G401 (cell line): ENCODE data around the gene OSTF1. TPM values are rescaled to one million over a fixed set of nuclear protein-coding genes. Genes with fewer than 3 reads are reported as not detected.
A peak's percentile ranks its signal among the peaks of the same experiment; 100 is the strongest.

Experiments used
- DNase-seq: peaks from one replicate; pipeline ENCODE4 v3.0.0-alpha.2; 2015; ENCODE audit warnings: low spot score
- in situ Hi-C: cut with HindIII; loops from 2 replicates; pipeline ENCODE4 v1.10.0; 2016; ENCODE audit warnings: low sequenced_read_pairs, mixed read lengths
- total RNA-seq: library from RNA; depleted of rRNA; stranded (reverse); fragments of >200 nt; shearing (Covaris generic); gene quantifications from 2 replicates; pipeline ENCODE4 v1.2.3, GENCODE V29; 2014; rRNA removed

Gene OSTF1, protein sequence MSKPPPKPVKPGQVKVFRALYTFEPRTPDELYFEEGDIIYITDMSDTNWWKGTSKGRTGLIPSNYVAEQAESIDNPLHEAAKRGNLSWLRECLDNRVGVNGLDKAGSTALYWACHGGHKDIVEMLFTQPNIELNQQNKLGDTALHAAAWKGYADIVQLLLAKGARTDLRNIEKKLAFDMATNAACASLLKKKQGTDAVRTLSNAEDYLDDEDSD
- 10.0 and 14.0 TPM in 2 replicates for total RNA-seq

DNA sequence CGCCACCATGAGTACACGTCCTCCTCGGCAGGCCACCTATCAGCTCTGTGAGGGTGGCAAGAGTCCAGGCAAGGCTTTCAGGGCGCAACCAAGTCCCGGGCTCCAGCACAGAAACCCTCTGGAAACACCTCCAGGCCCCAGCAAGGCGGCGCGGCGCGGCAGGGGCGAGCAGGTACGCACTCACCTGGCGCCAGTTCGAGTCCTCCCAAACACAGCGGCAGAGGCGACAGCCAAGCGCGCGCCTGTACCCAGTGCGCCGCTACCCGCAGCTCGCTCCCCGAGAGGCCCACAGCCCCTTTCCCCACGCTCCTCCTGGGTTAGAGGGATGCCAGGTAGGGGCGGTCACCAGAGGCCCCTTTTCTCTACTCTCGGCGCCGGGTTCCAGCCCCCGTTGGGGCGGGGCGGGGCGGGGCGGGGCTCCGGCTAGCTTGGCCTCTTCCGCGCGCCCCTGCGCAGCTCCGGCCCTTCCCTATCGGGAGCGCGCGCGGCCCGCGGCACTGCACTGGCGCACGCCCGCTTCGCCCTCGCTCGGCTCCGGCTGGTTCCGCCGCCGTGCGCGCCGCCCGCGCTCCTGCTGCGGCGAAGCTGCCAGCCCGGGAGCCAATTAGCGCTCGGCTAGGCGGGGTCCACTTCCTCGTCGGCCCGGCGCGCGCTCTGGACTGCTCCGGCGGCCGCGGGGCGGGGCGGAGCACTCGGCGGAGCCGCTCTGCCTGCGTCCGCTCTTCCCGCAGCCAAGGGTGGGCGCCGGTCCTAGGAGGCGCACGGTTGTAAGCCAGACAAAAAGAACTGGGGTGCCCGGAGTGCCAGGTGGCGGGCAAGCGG is at the start of gene OSTF1, which contains the start of gene NMRK1:
OSTF1 (plus strand) TSS at position 691 of the 822 bp plus-strand sequence. CDS start 179 bp downstream, outside the sequence.
NMRK1 (minus strand) TSS at position 332 of the 822 bp plus-strand sequence. CDS start 5,040 bp downstream, outside the sequence.
- in situ Hi-C loops, result no loop called here
- DNase-seq, result peak; percentile 93

DNA sequence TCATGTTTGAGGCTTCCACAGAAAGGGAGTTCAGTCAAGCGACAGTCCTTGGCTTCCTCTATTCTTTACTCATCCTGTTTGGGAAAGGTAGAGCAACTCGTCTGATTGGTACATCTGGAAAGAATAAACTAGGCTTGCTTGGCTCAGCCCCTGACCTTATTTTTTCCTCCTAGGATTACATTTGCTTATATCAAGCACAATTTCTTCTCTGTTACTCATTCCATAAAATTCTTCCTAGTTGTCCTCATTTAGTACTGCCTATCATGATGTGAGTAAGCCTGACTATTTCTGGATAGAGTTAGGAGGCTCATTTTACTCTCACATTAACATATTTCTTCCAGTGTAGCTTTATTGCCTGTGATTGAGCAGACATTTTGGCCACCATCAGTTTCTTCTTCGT is 49.3 kb upstream of the OSTF1 start:
- in situ Hi-C loops, result no loop called here
- DNase-seq, result no peak

DNA sequence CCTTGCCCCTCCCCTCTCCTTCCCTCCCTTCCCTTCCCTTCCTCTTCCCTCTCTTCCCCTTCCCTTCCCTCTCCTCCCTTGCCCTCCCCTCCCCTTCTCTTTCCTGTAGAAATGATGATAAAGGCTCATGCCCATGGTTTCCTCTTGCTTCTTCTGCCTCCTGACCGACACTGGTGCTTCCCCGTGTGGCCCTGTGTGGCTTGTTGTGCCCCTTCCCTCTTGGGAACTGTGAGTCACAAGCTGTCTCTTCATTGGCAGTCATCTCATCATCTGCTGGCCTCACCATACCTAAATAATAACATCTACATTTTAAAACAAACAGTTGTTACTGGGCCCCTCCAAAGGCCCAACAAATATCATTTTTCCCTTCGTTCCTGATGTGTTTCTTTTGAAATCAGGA is 48.5 kb upstream of the OSTF1 start:
- DNase-seq, result no peak
- in situ Hi-C loops, result no loop called here

DNA sequence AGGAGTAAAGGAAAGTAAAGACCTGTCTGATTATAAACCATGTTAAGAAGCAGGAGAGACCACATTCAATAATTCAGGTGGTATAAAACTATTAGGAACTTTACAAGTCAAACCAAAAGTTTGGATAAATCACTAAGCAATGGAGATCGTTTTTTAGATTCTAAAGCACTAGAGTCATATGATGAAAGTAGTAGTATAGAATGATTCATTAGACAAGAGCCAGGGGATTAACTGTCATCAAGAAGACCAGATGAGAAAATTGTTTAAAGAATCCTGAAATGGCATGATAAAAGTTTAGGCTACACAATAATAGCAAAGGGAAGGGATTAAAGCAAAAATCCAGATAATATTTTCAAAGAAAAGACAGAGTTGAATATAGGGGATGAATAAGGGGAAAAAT is 47.3 kb upstream of the OSTF1 start:
- in situ Hi-C loops, result no loop called here
- DNase-seq, result no peak

DNA sequence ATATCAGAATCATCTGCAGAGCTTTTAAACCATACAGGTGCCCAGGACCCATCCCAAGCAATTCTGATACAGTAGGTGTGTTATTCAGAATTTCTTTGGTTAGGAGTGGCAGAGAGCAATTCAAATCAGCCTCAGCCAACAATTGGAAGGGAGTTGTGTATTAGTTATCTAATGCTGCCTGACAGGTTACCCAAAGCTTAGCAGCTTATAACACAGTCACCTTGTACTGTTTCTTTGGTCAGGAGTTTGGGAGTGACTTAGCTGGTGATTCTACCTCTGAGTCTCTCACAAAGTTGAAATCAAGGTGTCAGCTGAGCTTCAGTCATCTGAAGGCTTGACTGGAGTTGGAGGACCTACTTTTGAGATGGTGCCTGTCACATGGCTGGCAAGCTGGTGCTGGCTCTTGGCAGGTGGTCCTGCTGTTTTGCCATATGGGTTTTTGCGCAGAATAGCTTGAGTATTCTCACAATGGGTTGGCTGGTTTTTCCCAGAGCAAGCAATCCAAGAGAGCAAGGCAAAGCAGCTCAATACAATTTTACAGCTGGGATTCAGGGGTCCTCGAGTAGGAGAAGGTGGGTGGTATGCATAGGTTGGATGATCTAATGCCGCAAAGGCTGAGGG is 41.5 kb upstream of the OSTF1 start:
- in situ Hi-C loops, result no loop called here
- peak; percentile 97 for DNase-seq

DNA sequence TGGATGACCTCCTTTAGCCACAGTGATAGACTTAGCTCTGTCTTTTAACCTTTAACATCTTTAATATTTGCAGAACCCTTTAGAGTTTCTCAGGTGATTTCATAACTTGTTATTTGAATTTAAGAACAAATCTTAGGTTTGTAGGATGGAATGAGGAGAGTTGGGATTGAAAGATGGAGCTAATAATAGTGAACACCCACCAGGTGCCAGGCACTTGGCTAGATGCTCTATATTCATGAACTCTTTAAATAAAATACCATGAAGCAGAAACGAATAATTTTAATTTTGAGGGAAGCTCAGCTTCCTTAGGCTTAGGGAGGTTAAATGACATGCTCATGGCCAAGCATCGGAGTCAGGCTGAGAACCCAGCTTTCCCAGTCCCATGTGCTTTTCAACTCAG is 40.8 kb upstream of the OSTF1 start:
- in situ Hi-C loops, result no loop called here
- peak; percentile 19 for DNase-seq

DNA sequence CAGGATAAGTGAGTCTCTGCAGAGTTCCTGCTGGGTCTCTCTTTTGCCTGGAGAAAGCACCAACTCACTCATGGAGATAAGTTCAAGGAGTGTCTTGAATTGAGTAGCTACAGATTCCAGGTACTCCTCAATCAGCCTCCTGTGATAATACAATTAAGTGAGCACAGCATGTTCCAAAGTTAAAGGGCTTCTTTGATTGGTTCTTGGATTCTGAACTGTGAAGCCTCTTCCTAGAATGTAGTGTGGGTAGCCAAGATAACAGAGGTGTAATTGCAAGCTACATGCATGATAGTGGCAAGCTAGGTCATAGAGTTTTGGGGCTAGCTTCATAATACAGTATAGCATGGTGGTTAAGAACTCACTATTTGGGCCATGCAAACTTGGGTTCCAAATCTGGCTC is 37.0 kb upstream of the OSTF1 start:
- in situ Hi-C loops, result no loop called here
- no peak for DNase-seq

DNA sequence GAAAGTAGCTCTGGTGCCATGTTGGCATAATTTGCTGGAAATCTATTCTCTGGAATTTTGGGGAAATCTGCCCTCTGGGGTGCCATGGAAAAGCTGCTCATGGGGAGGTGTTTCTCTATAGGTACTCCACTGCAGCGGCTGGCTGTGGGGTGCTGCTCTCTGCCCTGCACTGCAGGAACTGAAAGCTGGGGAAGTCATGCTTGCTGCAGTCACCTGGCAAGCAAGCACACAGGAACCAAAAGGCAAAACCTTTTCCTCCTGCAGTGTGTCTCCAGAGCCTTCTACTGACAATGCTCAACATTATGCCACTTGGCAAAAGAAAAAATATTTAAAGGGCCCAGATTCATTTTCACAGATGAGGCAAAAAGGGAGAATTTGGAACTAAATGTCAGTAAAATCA is 34.4 kb upstream of the OSTF1 start:
- DNase-seq, result peak; percentile 59
- in situ Hi-C loops, result no loop called here

DNA sequence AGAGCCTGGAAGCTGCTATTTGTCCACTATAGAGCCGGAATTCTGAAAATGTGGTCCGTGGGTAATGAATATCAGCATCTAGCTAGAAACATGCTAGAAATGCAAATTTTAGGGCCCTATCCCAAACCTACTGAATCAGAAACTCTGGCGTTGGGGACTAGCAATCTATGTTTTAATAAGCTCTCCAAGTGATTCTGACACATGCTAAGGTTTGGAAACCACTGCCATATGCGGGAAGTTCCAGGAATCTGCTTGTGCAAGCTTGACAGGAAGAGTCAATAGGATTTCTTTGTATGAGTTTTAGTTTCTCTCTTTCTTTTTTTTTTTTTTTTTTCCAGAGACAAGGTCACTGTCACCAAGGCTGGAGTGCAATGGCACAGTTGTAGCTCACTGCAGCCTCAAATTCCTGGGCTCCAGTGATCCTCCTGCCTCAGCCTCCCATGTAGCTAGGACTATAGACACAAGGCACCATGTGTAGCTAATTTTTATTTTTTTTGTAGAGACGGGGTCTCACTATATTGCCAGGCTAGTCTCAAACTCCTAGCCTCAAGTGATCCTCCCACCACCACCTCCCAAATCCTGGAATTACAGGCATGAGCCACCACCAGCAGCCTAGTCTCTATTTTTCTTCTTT is 33.8 kb upstream of the OSTF1 start:
- in situ Hi-C loops, result no loop called here
- no peak for DNase-seq

DNA sequence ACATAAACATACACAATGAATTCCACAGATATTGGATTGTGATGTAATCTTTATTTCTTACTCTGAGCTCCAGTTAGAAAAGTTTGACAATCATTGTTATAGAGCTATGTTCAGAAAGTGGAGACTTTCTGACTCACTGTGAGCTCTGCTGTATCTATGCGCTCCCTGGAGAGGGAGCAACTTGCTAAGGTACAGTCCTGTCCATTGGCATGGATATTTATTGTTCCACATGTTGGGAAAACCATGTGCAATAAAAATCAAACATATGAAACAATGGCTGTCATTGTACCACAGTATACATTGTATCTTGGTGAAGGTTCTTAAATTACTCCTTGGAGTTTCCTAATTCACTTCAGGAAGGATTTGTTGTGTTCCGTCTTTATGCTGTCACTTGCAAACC is 27.1 kb upstream of the OSTF1 start:
- in situ Hi-C loops, result no loop called here
- no peak for DNase-seq

DNA sequence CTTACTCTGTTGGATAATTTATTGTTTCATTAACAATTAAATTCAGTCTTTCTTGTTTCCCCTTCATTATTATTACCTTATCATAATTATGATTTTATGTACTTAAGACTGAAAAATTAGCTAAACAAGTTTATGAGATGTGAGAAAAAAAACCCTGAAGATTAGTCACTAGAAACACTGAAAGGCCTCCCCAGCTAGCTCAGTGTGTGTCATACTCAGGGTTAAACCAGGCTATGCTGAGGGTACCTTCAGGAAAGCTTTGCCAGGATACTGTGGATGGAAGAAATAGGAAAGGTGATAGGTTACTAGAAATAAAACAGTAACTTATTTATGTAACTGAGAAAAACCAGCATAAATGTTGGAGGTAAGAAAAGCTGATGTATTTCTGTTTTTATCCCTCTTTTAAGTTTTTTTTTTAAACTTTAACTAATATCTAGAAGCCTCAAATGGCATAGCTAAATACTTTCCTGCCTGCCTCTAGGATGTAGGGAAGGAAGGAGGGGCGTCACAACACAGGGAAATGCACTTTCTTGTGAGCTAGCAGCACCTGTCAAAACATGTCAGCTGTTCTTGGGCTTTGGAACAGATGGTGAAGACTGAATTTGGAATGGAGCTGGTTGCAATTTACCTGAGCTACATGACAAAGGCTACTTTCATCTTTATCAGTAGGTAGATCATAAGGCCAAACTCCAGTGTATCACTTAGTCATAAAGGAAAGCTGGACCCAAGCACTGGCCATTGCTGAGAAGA is 24.6 kb upstream of the OSTF1 start:
- DNase-seq, result peak; percentile 90
- in situ Hi-C loops, result no loop called here

DNA sequence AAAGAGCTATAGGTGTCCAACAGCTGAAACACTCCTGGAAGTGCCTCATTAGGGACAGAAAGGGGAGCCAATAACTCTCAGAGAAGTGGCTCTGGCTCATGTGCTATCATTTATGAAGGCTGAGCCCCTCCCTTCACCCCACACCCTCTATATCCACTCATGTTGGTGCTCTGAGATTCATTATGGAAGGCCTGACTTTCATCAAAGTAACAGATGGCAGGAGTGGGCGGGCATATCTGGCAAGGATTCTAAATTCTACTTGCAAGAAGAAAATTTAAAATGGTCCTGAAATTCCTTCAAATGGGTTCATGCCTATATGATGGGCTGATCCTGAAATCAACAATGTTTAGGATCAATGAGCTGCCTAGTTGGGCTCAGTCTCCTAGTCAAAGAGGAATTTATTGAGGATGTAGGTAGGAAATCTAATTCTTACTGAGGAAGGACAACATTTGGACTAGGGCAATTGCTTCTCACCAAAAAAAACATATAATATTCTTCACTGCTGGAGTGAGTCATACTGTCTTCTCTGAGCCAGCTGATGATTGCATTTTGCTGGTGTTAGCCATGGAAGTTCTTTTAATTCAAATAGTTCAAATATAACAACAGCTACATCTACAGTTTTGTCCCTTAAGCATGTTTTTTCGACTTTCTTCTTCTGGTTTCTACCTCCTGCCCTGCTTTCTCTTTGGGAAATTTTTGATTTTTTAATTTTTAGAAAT is 23.8 kb upstream of the OSTF1 start:
- peak; percentile 69 for DNase-seq
- in situ Hi-C loops, result no loop called here

DNA sequence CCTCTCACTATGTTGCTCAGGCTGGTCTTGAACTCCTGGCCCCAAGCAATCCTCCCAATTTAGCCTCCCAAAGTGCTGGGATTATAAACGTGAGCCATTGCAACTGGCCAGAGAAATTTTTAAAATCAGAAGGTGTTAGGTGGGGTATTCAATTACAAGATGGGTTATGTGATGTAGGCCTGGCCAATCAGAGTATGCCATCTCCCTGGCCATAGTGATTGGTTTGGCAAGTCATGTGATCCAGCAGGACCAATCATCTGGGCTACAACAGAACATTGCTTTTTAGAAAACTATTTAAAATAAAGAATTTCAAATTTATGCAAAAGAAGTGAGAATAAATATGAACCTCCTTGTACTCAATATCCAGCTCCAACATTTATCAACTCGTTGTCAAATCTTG is 22.8 kb upstream of the OSTF1 start:
- DNase-seq, result no peak
- in situ Hi-C loops, result no loop called here

DNA sequence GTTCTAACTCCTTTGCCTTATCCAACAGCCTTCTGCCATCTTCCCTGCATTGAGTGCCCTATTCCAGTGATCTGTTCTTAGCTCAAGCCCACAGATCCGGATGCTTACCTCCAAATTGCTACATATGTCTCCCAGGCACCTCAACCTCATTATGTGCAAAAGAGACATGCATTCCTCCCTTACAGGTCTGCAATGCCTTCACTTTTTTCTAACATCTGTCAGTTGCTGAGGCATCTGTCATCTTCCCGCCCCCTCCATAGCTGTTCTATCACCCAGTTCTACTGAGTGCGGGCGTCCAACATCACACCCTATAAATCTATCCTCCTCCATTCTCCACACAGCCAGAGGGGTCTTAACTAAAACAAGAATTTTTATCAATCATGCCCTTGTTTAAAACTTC is 20.4 kb upstream of the OSTF1 start:
- DNase-seq, result no peak
- in situ Hi-C loops, result no loop called here

DNA sequence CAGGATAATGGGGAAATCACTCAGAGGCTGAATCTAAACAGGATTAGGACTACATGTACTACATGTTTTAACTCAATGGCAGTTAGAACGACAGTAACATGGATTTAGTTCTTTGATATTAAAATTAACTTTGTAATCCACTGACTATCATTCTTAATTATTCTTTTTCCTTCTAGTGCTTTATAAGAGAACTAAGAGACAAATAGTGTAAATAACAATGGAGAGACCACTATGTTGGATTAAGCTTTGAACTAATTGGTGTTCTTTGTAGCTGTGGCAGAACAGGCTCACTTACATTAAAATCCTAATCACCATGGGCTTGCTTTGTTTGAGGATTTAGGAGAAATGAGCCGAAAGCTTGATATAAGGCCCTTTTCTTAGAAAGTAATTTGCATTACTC is 19.1 kb upstream of the OSTF1 start:
- in situ Hi-C loops, result no loop called here
- no peak for DNase-seq

DNA sequence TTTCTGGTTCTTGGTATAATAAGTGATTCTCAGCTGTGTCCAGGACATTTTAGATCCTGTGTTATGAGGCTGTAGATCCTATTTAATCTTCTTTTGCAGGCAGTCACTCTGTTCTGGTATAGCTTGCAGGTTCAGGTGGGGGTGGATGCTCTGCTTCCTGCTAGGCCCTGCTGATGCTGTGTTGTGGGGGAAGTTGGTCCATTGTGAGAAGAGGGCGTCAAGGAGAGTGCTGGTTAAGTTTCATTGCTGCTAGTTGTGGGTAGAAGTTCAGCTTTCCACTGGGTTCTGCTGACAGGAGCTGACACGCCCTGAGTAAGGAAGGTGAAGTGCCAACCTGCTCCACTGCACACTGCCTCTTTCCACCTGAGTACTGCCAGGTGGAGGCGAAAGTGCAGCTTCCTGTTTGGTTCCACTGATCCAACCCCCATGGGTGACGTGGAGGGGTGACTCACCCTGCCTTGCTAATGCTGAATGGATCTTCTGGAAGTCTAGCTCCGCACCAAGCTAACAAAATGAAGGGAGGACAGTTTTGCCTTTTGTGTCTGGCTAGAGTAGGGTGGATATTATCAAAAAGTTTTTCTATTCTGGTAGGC is 16.7 kb upstream of the OSTF1 start:
- no peak for DNase-seq
- in situ Hi-C loops, result no loop called here

DNA sequence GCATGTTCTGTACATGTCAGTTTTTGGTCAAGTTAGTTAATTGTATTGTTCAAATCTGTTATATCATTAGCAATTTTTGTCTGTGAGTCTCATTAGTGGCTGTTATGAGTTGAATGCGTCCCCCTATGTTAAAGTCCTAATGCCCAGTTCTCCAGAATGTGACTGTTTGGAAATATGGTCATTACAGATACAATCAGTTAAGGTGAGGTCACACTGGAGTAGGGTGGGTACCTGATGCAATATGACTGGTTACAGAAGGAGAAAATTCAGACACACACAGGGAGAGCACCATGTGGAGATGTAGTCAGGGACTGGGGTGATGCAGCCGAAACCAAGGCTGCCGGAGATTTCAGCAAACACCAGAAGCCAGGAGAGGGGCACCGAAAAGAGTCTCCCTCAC is 15.4 kb upstream of the OSTF1 start:
- in situ Hi-C loops, result no loop called here
- no peak for DNase-seq

DNA sequence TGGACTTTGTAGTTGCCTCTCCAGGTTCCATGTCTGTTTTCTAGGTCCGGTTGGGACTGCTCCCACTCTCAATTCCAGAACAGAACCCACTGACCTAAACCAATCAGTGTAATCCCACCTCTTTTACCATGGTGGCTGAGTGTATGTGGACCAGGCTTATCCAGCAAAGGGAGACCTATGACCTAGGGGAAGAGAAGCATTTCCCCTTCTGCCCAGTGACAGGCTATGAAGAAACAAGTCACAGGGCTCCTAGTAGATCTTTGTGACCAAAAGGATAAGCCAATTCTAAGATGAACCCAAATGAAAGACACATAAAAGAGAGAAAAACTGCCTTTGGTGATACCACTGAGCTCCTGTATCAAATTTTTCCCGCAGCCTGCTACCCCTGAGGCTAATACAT is 6.7 kb upstream of the OSTF1 start:
- DNase-seq, result no peak
- in situ Hi-C loops, result no loop called here
